ENCODE measurements around the gene ARMC9.

ARMC9 gene

GRCh38 chr2:231199219-231199618 lies 788 bp downstream of the ARMC9 start:
- ChIA-PET CTCF (interaction anchor here (1.6 to 4.2 kb wide), 3 partner anchors 18 to 195 kb away, joined by 4 to 18 read pairs (median 16); no protein-coding TSS in a partner anchor), POLR2A (no interaction called here)
- no peak for TF ChIP-seq CTCF (IDR thresholded peaks at IDR 0.05; ENCODE audit: control extremely low read depth, extremely low read depth, low read depth, missing control alignments)
- no peak for DNase-seq (ENCODE audit: extremely low spot score)

- DNase-seq (ENCODE audit: extremely low spot score): no peak
- no peak for TF ChIP-seq CTCF (IDR thresholded peaks at IDR 0.05; ENCODE audit: control extremely low read depth, extremely low read depth, low read depth, missing control alignments)
- ChIA-PET CTCF (interaction anchor here (0.8 to 1.9 kb wide), 2 partner anchors 8 to 15 kb away, joined by 3 to 5 read pairs; no protein-coding TSS in a partner anchor), POLR2A (interaction anchor here (0.6 kb wide), 1 partner anchor 140 kb away, joined by 6 read pairs; no protein-coding TSS in a partner anchor)
These were observed 2.5 kb downstream of the ARMC9 start for GRCh38 chr2:231200805-231201474.

GRCh38 chr2:231201475-231201814 lies 3.0 kb downstream of the ARMC9 start:
- DNase-seq (ENCODE audit: extremely low spot score): no peak
- ChIA-PET CTCF (interaction anchor here (0.9 to 1.9 kb wide), 3 partner anchors 9 to 21 kb away, joined by 3 to 5 read pairs (median 3); no protein-coding TSS in a partner anchor), POLR2A (no interaction called here)
- no peak for TF ChIP-seq CTCF (IDR thresholded peaks at IDR 0.05; ENCODE audit: control extremely low read depth, extremely low read depth, low read depth, missing control alignments)

- TF ChIP-seq CTCF (IDR thresholded peaks at IDR 0.05; ENCODE audit: control extremely low read depth, extremely low read depth, low read depth, missing control alignments): no peak
- DNase-seq (ENCODE audit: extremely low spot score): no peak
- ChIA-PET CTCF (interaction anchor here (1.1 to 2.4 kb wide), 4 partner anchors 10 to 249 kb away, joined by 3 to 7 read pairs (median 4); no protein-coding TSS in a partner anchor), POLR2A (no interaction called here)
These were observed 4.7 kb downstream of the ARMC9 start for GRCh38 chr2:231203087-231203486.

GRCh38 chr2:231204146-231204545 lies 5.7 kb downstream of the ARMC9 start:
- no peak for DNase-seq (ENCODE audit: extremely low spot score)
- TF ChIP-seq CTCF (IDR thresholded peaks at IDR 0.05; ENCODE audit: control extremely low read depth, extremely low read depth, low read depth, missing control alignments): no peak
- ChIA-PET CTCF (interaction anchor here (0.9 to 2.4 kb wide), 3 partner anchors 23 to 248 kb away, joined by 3 to 7 read pairs (median 4); no protein-coding TSS in a partner anchor), POLR2A (no interaction called here)

GRCh38 chr2:231204581-231204980 lies 6.2 kb downstream of the ARMC9 start:
- ChIA-PET POLR2A (no interaction called here), CTCF (interaction anchor here (1.4 to 2.4 kb wide), 2 partner anchors 208 to 247 kb away, joined by 3 to 7 read pairs; no protein-coding TSS in a partner anchor)
- TF ChIP-seq CTCF (IDR thresholded peaks at IDR 0.05; ENCODE audit: control extremely low read depth, extremely low read depth, low read depth, missing control alignments): no peak
- no peak for DNase-seq (ENCODE audit: extremely low spot score)

Measured in GM10248 (cell line).